Fibroblast of gingiva (primary cell): ENCODE measurements around the gene HNRNPM.
"Not testable (repeated sequence)": the region's sequence is repeated elsewhere in the genome, so short reads cannot be mapped to it uniquely, and the experiment has no call there.

Experiments
- DNase-seq: peaks from one replicate; pipeline ENCODE4 v3.0.0-alpha.2; 2011; ENCODE audit warnings: low read depth

HNRNPM gene

DNA sequence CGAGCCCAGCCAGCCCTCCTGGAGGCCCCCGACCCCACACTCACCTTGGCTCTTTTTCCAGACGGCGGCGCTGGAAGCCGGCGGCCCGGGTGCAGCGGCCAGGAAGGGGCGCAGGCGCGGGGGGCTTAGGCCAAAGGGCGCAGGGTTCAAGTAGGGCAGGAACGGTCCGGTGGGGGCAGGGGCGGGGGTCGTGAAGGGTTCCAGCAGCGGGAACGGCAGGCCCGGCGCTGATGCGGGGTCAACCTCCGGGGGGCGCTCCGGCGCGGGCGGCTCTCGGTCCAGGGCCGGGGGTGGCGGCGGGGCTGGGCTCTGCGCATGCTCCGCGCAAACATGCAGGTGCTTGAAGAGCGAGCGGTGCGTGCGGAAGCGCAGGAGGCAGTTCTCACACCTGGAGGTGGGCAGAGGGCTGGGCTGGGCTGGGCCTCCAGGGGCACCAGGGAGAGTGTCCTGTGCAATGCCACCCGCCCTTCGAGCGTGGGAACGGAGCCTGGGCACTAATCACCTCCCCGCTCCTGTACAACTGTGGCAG, 66.9 kb downstream of the HNRNPM start:
- DNase-seq = no peak

DNA sequence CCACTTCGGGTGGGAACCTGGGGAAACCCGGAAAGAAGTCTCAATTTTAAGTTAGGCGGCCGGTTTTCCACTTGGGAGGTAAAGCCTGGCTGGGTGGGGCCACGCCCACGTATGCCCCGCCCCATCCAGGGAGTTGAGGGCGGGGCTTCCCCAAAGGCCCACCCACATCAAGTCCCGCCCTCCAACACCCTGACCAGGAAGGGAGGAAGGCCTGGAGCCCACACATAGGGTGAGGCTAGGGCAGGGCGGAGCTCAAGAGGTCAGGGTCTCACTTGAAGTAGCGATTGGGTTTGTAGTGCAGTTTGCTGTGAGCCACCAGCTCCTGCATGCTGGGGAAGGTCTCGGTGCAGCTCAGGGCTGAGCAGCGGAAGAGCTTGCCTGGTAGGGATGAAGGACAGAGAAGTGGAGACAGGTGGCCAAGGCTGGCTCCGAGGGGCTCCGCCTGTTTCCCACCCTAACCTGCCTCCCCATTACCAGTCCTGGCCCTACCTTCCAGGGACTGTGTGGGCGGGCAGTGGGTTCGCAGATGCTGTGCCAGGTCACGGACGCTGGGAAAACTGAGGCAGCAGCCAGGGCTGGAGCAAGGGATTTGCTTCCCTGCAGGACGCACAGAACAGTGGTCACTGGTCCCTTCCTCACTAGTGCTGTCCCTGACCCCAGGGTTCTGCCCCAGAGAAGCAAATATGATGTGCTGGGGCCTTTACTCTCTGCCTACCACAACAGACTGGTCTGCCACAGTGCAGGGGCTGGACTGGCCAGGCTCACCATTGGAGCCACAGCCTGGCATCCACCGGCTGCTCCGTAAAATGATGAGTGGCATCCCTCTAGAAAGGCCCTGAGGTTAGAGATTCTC, 67.6 kb downstream of the HNRNPM start:
- DNase-seq = no peak

DNA sequence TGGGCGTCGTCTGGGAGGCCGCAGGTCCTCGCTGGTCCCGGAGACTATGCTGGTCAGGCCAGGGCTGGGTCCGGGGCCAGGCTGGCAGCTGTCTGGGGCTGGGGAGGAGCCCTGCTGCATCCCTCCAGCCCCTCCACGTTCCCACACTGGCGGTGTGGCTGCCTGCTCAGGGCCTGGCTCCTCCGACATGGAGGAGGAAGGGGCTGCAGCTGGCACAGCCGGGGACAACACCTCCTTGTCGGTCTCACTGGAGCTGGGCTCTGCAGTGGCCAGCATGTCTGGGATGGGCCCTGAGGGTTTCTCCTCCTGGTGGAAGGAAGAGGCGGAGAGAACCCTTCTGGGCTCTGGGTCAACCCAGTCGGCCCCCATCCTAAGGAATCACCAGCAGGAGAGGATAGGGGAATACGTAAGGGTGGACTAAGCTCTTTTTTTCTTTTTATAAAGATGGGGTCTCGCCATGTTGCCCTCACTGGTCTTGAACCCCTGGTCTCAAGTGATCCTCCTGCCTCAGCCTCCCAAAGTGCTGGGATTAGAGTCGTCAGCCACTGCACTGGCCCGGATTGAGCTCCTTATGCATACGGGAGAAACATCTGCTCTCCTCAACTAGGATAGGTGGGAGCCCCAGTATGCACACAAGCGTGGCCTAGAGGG, 68.4 kb downstream of the HNRNPM start:
- DNase-seq = no peak

DNA sequence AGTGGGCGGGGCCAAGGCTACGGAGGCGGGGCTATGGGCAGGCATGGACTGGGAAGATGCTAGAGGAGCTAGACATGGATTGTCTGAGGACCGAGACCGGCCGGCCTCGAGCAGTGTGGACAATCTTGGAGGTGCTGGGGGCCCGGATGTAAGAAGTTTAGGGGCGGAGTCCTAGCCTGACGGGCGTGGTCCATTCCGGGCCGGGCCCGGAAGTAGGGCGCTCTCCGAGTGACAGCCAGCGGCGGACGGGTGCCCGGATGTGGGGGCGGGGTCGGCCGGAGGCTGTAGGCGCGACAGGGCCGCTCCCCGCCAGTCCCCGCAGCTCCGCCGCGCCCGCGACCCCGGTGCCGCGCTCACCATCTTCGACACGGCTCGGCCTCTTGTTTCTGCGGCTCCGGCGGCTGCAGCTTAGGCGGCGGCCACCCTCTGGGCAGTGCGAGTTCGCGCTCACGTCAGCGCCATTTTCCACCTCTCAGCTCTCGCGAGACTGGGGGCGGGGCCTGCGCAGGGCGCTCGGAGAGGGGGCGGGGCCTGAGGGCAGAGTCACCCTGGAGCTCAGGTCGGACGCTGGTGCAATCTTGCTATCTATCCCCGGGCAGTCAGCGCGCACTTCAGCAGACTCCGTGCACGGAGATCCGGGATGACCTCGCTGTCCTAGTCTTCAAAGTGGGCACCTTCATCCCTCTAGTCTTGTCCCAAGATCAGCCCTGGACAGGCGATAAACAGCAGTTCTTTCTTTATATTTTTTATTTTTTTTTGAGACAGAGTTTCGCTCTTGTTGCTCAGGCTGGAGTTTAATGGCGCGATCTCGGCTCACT, 69.1 kb downstream of the HNRNPM start, which contains the start of gene ZNF414:
ZNF414 (minus strand) TSS at position 481 of the 818 bp plus-strand sequence; CDS start at position 360, 121 bp downstream.
- peak; percentile 96 for DNase-seq

DNA sequence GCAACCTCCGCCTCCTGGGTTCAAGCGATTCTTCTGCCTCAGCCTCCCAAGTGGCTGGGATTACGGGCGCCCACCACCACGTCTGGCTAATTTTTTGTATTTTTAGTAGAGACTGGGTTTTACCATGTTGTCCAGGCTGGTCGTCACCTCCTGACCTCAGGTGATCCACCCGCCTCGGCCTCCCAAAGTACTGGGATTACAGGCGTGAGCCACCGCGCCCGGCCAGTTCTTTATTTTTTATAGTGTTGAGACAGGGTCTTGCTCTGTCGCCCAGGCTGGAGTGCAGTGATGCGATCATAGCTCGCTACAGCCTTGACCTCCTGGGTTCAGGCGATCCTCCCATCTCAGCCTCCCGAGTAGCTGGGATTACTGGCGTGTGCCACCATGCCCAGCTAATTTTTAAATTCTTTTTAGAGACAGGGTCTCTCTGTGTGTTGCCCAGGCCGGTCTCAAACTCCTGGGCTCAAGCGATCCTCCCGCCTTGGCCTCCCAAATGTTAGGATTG, 69.8 kb downstream of the HNRNPM start:
- not testable (repeated sequence) for DNase-seq

DNA sequence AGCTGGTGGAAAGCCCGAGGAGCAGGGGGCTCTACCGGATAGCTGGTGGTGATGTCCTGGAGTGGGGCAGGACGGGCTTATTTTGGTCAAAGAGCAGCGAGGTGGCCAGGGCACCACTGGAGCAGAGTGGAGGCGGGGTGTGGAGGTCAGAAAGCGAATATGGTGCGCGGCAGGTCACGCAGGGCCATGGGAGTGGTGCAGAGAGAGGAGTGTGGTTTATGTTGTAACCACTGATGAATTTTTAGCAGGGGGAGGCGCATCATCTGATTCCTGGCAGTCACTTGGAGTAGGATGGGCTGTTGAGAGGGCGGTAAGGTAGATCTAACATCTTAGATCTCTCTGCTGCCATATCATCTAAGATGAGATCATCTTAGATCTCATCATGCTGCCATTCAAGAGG, 70.5 kb downstream of the HNRNPM start:
- no peak for DNase-seq

DNA sequence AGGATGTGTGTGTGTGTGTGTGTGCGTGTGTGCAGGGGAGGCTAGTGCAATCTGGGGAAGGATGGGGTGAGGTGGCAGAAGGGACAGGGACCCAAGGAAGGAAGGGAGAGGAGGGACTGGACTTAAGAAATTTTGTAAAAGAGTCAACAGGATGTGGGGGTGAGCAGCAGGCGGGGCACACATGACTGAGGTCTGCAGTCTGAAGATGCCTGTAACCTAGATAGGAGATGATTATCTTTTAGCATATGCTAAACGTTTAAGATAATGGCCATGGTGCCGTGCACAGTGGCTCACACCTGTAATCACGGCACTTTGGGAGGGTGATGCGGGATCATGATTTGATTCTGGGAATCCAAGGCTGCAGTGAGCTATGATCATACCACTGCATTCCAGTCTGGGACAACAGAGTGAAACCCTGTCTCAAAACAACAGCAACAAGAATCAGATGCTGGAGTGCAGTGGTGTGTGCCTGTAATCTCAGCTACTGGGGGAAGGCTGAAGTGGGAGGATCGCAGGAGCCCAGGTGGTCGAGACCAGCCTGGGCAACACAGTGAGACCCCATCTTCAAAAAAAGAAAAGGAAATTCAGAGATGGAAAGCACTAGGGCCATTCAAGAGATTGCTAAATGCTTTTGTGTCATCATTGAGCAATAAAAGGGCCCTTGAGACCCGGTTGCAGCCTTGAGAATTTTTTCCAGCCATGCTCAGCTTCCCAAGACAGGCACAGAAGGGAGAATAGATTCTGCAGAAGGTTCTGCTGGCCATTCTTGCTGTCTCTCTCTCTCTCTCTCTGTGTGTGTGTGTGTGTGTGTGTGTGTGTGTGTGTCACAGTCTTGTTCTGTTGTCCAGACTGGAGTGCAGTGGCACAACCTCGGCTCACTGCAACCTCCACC, 73.0 kb downstream of the HNRNPM start:
- DNase-seq = peak; percentile 89

DNA sequence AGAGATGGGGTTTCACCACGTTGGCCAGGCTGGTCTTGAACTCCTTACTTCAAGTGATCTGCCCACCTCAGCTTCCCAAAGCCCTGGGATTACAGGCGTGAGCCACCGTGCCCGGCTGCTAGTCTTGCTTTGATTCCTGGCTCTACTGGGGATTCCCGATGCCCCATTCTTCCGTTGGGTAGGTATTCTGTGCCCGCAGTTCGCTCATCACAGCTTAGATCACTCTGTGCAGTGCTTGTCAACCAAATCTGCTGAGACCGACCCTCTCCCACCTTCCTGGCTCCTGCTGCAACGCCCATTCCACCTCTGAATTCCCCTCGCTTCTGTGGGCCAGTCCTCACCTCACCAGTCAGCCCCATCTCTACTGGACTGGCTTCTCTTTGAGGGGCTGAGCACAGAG, 73.8 kb downstream of the HNRNPM start:
- DNase-seq = no peak

DNA sequence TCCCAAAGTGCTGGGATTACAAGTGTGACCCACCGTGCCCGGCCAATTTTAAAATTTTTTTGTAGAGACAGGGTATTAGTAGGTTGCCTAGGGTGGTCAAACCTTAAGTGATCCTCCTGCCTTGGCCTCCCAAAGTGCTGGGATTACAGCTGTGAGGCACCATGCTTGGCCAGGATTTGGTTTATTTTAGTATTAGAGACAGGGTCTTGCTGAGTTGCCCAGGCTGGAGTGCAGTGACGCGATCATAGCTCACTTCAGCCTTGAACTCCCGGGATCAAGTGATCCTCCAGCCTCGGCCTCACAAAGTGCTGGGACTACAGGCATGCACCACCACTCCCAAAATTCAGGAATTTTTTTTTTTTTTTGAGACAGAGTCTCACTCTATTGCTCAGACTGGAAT, 74.6 kb downstream of the HNRNPM start:
- no peak for DNase-seq

DNA sequence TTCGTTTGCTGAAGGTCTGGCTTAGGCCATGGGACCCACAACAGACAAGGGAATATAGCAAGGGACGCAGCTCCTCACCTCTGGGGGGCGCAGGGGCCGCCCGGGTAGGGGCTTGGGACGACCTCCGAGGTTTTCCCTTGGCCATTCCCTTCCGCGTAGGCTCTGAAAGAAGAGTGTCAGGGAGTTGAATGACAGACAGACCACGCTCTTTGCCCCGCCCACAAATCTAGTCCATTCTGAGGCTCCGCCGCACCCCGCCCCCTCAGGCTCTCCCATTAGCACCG, 80.6 kb downstream of the HNRNPM start:
- no peak for DNase-seq

DNA sequence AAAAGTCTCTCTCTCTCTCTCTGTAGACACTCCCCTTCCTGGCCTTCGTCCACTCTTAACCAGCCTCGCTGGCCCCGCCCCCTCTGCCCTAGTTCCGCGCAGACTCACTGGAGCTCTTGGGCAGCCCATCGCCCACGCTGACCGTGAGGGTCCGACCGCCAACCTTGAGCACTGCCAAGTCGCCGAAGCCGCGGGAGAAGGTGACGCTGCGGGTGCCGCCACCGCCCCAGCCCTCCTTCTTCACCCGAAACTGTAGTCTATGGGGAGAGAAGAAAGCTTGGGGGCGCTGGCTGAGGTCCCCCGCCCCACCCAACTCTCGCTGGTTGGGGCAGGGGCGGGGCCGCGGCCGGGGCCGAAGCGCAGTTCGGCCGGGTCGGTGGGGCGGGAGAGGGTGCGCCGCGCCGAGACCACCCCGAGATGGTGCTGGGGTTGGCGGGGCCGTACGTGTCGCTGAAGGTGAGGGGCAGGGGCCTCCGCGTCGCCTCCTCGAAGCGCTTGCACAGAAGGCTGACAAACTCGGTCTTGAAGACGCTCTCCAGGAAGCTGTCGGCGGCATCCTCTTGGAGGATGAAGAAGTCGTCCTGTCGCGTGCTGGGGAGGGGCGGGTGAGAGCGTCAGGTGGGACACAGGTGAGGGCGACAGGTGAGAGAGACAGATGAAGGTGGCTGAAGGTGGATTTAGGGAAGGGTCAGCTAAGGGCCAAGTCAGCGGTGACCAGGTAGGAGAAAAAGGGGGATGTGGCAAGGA, 81.7 kb downstream of the HNRNPM start:
- DNase-seq = peak; percentile 87

DNA sequence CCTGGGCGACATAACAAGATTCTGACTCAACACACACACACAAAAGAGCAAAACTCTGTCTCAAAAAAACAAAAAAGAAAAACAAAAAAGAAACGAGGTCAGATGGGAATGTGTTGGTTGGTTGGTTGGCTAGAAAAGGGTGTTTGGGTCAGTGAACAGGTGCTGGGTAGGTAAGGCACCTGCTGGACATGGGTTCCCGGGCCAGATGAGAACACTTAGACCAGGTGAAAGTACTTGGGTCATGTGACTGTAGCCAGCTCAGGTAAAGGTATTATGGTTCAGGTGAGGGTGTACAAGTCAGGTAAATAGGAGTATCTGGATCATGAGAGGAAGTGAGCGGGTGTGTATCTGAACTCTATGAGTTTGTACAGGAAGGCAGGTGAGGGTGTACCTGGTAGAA, 83.7 kb downstream of the HNRNPM start:
- DNase-seq = no peak

DNA sequence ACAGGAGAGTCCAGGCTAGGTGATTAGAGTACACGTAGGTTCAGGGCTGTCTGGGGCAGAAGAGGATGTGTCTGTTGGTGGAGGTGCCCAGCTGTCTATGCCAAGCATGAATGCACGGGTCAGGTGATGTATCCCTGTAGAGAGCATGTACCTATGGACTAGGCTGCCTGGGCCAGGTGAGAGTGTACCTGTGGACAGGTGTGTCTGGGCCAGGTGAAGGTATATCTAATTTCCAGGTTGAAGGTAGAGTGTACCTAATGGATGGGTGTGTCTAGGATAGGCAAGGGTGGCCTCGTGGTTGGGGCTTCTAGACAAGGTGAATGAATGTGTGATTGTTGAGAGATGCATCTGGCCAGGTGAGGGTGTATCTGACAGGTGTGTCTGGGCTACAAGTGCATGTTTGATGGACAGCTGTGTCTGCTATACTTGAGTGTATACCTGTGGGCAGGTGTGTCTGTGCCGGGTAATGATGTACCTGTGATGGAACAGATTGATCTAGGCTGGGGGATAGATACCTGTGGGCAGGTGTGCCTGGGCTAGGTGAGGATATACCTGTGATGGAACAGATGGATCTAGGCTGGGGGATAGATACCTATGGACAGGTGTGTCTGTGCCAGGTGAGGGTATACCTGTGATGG, 84.7 kb downstream of the HNRNPM start:
- DNase-seq = no peak

DNA sequence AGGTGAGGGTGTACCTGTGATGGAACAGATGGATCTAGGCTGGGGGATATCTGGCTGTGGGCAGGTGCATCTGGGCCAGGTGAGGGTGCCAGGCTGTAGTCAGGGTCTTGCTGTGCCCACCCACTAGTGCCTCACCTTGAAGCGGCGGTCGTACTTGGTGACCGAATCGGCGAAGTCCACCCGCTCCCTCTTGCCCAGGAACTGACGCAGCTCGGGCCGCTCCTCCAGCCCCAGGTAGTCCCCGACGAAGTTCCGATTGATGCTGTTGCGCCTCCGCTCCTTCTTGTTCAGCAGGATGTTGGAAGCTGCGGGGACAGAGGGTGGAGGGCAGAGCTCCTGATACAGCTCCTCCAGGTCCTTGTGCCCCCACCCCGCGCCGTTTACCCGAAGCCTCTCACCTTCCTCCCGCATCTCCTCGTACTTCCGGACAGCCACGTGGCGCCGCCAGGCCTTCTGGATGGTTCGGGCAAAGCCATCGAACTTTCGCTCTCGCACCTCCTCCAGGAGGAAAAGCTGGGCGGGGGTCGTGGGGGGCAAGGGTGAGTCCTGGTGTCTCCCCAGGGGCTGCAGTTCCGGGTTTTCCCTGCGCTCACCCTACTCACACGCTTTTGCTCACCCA, 85.4 kb downstream of the HNRNPM start:
- no peak for DNase-seq

DNA sequence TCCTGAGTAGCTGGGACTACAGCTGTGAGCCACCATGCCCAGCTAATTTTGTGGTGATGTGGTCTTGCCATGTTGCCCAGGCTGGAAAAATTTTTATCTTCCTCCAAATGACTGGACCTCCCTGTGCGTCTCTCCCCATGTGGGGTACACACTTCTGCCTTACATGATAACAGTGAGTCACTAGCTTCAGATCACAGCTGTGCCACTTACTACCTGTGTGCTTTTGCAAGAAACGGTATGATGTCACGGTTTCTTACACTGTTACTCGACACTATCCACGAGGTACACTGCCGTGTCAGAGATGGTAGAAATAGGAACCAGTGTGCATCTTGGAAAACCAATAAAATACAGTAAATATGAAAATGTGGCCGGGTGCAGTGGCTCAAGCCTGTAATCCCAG, 86.7 kb downstream of the HNRNPM start:
- DNase-seq = no peak

DNA sequence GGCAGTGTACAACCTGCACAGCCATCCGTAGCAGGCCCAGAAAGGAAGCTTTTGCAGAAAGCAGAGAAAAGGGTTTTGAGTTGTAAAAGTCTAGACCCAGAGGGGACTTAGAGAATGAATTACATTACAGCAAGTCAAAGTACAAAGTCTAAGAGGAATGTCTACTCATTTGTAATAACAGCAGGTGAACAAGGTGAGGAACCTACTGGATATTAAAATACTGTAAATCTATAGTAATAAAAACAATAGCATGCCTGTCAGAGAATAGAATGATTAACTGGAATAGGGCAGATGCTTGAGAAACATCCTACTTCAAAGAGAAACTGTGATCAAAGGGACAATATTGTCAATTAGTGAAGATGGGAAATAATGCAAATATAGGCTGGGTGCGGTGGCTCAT, 87.5 kb downstream of the HNRNPM start:
- no peak for DNase-seq

DNA sequence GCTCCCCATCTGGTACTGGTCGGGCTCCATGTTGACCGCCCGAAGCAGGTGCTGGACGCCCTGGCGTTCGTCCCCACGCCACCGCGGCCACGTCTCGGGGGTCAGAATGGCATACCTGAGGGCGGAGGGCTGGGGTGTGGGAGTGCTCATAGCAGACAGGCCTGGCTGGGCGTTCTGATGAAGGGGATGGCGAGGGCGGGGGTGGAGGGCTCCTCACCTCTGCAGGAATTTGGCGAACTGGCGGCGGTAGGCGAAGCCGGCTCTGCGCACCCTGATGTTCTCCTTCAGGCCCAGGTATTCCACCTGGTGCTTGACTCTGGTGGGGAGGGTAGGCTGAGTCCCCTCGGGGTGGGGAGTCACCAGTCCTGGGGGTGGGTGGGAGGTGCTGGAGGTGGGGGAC, 91.5 kb downstream of the HNRNPM start:
- DNase-seq = no peak

DNA sequence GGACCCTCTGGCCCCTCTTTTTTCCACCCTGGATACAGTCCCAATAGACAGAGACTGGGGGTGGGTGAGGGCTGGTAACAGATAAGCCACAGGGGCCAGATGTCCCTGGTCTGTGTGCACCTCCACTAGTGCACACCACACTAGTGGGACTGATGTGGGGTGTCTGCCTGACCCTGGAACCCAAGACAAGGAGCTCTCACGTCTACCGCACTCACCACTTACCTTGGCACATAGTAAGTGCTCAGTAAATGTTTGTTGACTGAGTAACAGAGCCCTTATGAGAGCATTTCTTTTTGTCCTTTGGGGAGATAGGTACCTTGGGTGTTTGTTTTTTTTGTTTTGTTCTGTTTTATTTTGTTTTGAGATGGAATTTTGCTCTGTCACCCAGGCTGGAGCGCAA, 92.3 kb downstream of the HNRNPM start:
- DNase-seq = no peak
